Measurements from ENCODE around the gene TNFSF10.

GRCh38 chr3:172564499-172564898 lies 41.3 kb upstream of the TNFSF10 start:
- TF ChIP-seq EP300 (IDR thresholded peaks at IDR 0.05; ENCODE audit: borderline replicate concordance in 1 of 2, low read depth in 1 of 2, low read length in 1 of 2) (no peak), PBX3 (IDR thresholded peaks at IDR 0.05) (no peak), ZBTB33 (IDR thresholded peaks at IDR 0.05; ENCODE audit: borderline replicate concordance, low read depth) (no peak), EZH2phosphoT487 (IDR thresholded peaks at IDR 0.05; ENCODE audit: borderline replicate concordance, low read depth) (no peak)
